Measurements from ENCODE around the gene ELOVL1. TPM values are rescaled to one million over a fixed set of nuclear protein-coding genes. Genes with fewer than 3 reads are reported as not detected.

The ELOVL1 gene
- total RNA-seq, 1 donor from 2014 or later, result 141 TPM

DNA sequence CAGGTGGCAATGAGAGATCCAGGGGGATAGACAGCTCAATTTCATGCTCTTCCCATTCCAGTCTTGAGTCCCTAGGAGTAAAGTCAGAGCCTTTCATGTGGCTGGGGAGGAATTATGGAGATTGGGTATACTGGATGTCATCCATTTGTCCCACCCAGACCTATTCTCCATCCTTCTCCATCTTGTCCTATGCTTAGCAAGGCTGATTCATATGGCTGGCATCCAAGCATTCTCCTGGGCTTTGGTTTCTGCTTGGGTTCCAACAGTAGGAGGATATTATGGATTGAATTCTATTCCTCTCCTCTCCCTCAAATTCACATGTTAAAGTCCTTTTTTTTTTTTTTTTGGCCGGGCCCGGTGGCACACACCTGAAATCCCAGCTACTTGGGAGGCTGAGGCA lies 12.9 kb downstream of the ELOVL1 start:
- no peak for DNase-seq (ENCODE audit: low spot score)

DNA sequence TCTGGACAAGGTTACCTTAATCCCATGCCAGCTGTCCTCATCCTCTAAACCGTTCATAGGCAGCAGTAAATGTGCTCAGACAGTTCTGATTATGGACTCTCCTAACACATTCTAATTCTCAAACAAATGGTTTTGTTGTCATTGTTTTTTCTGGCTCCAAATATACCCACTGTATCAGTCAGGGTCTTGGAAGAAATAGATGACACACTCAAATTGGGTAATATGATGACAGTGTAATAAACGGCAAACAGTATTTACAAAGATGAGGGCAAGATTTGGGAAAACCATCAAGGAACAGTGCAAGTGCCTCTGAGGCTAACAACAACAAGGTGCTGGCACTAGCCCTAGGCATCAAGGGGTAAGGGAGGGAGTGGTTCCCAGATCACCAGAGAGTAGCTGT lies 13.3 kb downstream of the ELOVL1 start:
- no peak for DNase-seq (ENCODE audit: low spot score)

DNA sequence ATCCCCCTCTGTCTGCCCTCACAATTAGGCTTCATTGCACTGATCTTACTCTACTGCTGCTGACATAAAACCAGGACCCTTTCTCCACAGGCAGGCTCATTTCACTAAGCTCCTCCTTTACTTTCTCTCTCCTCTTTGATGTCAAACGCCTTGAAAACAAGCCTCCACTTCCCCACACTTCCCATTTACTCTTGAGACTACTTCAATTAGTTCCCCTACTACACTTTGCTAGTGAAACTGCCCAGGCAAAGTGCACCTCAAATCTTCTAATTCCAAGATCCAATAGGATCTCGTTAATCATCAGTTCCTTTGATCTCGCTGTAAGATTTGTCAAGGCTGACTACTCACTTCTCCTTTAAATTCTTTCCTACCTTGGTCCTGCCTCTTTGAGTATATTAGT lies 14.9 kb downstream of the ELOVL1 start:
- DNase-seq (ENCODE audit: low spot score), result no peak

DNA sequence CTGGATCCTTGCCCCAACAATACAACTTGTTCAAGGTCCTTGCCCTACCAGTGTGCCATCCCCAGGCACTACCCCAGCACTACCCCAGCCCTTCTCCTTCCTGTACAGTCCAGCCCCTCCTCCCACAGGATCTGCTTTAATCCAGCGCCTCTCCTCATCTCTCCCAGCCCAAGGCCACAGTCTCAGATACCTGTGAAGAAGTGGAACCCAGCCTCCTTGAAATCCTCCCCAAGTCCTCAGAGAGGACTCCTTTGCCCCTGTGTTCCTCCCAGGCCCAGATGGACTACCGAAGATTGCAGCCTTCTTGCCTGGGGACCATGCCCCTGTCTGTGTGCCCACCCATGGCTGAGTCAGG lies 15.5 kb downstream of the ELOVL1 start:
- DNase-seq (ENCODE audit: low spot score), result no peak

DNA sequence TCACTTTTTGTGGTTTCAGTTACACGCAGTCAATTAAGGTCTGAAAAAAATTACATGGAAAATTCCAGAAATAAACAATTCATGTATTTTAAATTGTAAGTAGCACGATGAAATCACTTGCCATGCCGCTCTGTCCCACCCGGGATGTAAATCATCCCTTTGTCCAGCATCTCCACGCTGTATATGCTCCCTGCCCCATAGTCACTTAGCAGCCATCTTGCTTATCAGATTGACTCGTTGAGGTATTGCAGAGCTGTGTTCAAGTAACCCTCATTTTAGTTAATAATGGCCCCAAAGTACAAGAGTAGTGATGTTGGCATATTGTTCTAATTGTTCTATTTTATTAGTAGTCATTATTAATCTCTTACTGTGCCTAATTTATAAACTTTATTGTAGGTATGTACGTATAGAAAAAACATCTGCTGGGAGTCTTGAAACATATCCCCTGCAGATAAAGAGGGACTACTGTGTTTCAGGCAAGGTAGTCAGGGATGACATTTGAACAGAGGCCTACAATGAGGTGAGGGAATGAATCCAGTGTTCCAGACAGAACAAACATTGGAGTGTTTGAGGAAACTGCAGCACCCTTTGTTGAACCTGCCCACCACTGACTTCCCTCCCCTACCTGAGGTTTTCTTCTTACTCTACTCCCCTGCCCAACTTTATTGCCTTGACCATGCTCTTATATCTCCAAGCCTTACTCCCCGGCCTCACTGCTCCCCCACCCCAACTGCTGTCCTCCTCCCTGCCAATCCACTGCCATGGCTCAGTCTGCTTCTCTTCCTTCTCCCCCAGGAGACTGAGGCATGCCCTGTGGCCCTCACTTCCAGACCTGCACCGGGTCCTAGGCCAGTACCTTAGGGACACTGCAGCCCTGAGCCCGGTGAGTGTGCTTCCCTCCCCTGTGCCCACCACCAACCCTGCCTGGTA lies 16.1 kb downstream of the ELOVL1 start:
- DNase-seq (ENCODE audit: low spot score), result no peak

DNA sequence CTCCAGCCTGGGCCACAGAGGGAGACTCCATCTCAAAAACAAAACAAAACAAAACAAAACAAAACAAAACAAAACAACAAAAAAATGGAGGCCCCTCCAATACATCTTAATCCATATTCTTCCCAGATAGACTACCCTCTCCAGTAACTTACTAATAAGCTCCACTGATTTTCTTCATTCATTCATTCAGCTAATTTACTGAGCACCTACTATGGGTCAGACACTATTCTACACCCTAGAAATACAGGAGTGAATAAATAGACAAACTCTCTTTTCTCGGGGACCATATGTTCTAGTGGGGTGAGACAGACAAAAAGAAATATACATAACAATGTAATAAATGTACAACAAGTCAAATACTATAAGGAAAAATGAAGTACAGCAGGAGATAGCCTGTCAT lies 16.8 kb downstream of the ELOVL1 start:
- no peak for DNase-seq (ENCODE audit: low spot score)

DNA sequence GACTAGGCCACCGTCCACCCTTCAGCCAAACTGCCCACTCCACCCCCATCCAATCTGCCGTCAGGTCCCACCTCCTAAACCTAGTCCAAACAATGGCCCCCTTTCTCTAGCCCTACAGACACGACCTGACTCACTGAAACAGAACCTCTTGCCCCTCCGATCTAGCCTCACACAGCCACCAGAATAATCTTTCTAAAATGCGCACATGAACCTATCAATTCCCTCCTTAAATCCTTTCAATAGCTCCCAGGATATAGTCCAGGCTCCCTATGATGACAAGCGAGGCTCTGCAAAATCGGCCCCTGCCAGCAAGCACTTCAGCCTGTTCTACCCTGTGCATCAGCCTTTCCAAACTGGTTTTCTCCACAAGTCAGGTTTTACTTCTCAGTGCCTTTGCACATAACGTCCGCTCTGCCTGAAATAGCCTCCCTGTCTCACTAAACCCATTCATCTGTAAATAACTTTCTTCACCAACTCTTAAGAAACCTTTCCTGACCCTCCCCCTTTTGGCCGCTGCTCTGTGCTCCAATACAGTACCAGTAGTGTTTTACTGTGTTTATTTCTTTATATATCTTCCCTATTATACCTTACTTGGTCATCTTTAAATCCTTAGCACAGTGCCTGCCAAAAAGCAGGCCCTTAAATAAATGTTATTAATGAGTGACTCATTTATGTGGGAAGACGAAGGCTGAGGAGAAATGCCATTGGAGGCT lies 18.1 kb downstream of the ELOVL1 start:
- no peak for DNase-seq (ENCODE audit: low spot score)

DNA sequence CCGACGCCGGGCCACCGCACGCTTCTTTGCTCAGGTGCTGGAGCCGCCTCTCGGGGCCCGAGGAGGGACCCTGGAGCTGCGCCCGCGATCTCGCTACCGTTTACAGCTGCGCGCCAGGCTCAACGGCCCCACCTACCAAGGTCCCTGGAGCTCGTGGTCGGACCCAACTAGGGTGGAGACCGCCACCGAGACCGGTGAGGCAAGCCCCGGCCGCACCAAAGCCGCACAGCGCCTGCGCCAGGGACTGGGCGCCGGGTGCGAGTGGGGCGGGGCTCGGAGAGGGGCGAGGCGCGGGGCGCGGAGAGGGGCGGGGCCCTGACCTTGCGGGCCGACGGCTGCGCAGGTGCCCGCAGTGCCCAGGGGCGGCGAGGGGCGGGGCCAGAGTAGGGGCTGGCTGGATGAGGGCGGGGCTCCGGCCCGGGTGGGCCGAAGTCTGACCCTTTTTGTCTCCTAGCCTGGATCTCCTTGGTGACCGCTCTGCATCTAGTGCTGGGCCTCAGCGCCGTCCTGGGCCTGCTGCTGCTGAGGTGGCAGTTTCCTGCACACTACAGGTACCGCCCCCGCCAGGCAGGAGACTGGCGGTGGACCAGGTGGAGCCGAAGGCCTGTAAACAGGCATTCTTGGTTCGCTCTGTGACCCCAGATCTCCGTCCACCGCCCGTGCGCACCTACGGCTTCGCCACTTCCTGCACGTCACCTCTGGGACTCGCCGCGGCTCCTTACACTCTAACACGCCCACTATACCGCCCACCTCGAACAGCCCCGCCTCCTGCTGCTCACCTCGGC lies 18.8 kb downstream of the ELOVL1 start:
- peak; percentile 87 for DNase-seq (ENCODE audit: low spot score)

DNA sequence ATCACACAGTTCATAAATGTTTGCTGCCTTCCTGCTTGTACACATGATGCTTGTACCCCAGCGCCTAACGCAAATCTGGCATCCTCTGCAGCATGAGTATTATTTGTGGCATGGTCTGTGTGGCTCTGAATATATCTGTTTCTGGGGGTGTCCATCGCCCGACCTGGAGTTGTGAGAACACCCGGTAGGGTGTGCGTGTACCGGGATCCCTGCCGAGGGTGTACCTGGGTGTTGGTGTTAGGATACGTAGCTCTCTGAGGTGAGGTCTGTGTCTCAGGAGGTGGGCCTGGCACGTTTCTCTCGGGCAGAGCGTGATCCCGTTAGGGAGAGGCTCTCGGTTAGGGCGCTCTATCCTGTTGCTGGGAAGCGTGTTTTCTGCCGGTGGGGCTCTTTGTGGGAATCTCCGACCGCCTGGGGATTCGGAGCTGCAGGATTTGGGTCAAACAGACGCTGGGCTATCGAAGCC lies 19.4 kb downstream of the ELOVL1 start:
- no peak for DNase-seq (ENCODE audit: low spot score)

DNA sequence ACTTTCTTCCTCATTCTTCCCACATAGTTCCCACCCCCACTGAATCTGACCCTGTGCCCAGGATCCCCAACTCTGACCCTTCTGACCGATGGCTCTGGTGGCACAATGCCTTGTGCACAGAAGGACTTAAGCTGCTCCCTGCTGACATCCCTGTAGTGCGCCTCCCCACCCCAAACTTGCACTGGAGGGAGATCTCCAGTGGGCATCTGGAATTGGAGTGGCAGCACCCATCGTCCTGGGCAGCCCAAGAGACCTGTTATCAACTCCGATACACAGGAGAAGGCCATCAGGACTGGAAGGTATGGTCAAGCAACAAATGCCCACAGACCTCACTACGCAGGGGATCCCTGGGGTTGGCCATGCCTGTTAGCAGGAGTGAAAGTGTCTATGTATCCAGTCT lies 21.2 kb downstream of the ELOVL1 start:
- DNase-seq (ENCODE audit: low spot score), result no peak

DNA sequence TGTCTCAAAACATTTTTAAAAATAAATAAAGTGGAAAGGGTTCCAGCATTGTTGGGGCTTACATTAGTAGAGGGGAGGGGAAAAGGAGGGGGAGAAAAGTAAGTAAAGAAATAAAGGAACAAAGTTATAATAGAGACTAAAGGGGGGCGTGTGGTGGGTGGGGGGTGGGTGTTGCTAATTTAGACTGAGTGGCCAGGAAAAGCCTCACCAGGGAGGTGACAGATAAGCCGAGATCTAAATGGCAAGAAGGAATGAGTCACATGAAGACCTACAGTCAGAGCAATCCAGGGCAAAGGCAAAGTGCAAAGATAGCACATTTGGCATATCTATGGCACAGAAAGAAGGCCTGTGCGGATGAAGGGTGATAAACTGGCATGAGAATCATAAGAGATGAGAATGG lies 22.7 kb downstream of the ELOVL1 start:
- peak; percentile 23 for DNase-seq (ENCODE audit: low spot score)

DNA sequence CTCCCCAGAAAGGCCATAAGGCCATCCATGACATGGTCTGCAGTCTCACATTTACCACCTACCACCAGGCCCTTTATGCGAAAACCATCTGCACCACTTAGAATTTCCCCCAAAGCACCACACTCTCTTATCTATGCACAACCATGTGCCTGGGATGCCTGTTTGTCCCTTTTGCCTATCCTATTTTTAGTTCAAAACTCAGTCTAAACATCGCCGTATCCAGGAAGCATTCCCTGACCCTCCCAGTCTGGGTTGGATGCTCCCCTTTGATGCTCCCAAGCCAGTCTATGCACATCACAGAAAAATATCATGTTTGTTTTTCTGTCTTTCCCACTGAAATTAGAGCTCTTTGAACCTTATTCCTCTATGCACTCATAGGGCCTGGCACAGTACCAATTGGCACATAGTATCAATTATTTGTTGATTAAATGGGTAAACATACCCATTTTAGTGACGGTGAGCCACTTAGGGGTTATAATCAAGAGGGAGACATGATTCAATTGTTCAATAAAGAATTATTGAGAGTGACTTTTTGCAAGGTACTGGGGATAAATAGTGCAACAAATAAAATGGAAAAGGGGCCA lies 23.5 kb downstream of the ELOVL1 start:
- no peak for DNase-seq (ENCODE audit: low spot score)

DNA sequence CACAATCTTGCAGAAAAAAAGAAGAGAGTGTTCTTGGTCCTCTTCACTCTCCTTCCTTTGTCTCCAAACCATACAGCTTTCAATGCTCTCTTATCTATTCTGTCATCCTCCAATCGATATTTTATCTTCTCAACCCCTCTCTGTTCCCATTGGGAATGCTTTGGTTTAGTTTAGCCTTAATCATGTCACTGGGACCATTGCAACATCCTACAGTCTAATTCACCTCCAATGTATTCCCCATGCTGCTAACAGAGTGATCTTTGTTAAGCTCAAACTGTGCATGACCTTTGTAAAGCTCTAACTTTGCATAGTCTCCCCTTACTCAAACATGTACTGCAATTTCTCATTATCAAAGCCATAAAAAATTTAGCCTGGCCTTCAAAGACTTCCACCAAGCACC lies 27.3 kb downstream of the ELOVL1 start:
- DNase-seq (ENCODE audit: low spot score), result no peak

DNA sequence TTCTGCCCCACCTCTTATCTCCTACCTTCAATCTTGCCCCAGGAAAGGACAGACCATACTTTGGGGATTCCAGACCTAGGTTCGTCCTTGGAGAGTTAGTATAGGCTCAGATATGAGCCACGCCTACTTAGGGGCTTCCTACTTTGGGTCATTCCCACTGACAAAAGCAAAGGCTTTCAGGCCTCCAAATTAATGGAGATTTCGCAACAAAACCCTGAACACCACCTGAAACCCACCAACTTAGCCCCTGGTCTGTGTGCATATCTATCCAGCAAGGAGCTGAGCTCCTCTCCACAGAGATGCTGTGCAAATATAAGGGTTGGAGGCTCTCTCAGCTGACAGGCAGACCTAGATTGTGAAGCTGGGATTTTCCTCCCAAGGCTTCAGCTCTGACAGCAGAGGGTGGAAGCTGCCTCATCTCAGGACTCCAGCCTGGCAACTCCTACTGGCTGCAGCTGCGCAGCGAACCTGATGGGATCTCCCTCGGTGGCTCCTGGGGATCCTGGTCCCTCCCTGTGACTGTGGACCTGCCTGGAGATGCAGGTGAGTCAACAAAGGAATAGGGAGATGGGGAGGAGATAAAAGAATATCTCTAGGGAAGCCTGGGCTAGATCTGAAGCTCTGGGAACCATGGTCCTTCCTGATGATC lies 28.1 kb downstream of the ELOVL1 start:
- DNase-seq (ENCODE audit: low spot score), result no peak

DNA sequence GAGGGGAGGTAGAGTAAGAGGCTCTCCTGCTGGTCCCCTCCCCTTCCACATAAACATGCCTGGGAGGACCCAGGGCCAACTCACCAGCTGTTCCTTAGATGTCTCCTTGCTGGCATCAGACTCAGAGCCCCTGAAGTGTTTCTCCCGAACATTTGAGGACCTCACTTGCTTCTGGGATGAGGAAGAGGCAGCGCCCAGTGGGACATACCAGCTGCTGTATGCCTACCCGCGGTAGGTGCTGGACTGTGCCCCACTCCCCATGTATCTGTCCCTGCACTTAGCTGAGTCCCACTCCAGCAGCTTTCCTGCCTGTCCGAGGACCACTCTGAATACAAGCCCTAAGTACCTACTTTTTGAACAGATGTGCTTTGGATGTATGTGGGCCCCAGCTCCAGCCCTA lies 29.8 kb downstream of the ELOVL1 start:
- no peak for DNase-seq (ENCODE audit: low spot score)

DNA sequence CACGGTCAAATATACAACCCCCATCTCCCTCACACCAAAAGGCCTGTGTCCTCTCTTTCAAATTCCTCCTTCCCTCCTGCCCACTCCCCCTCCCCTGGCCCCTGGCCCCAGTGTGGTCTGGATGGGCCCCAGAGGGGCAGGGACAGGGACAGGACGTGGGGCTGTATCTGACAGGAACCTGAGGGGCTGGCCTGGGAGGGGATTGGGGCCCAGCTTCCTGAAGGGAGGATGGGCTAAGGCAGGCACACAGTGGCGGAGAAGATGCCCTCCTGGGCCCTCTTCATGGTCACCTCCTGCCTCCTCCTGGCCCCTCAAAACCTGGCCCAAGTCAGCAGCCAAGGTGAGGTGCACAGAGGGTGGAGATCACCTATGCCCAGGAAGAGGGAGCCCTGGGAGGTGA lies 30.2 kb downstream of the ELOVL1 start, which contains the start of gene MPL:
TSS of gene MPL (plus strand) at position 231 of the 400 bp plus-strand sequence. CDS start at position 262, 31 bp downstream.
- DNase-seq (ENCODE audit: low spot score), result no peak

DNA sequence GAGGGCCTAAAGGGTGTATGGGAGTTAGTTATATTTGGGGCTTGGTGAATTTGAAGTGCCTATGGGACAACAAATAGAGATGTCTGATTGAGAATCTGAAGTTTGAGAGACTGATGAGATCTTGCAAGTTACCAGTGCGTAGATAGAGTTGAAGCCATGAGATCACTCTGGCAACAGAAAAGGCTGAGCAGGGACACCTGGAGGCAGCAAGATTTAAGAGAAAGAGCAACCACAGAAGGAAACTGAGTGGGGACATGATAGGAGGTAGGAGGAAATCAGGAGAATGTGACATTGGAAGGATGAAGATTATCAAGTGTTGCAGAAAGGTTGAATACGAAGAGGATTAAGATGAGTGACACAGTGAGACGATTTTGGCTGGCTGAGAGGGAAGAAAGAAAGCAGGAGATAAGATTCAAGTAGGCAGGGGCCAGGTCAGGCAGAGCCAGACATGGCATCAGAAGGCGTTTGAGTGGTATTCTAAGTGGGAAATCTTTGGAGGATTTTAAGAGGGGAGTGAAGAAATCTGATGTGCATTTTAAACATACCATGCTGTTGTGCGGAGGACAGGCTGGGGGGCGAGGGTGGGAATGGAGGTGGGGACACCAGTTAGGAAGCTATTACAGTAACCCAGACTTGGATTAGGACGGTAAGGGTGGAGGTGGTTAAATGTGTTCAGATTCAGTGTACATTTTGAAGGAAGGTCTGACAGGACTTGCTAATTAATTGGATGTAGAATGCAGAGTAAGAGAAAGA lies 33.2 kb downstream of the ELOVL1 start:
- DNase-seq (ENCODE audit: low spot score), result no peak

DNA sequence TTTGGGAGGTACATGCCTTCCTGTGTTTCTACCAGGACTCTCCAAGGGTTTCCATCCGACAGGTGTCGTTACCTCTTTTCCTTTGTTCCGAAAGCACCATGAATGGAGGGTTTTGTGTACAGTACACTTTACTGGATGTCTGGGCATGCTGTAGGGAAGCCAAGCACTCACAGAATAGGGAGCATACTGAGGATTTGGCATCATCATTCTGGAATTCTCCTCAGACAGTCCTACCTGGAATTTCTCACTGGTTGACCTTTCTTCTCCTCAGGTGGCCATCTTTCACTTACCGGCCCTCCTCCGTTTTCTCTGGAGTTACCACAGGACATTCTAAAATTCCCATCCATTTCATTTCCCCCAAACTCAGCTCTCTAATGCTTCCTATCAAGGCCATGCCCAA lies 36.1 kb downstream of the ELOVL1 start:
- DNase-seq (ENCODE audit: low spot score), result no peak

DNA sequence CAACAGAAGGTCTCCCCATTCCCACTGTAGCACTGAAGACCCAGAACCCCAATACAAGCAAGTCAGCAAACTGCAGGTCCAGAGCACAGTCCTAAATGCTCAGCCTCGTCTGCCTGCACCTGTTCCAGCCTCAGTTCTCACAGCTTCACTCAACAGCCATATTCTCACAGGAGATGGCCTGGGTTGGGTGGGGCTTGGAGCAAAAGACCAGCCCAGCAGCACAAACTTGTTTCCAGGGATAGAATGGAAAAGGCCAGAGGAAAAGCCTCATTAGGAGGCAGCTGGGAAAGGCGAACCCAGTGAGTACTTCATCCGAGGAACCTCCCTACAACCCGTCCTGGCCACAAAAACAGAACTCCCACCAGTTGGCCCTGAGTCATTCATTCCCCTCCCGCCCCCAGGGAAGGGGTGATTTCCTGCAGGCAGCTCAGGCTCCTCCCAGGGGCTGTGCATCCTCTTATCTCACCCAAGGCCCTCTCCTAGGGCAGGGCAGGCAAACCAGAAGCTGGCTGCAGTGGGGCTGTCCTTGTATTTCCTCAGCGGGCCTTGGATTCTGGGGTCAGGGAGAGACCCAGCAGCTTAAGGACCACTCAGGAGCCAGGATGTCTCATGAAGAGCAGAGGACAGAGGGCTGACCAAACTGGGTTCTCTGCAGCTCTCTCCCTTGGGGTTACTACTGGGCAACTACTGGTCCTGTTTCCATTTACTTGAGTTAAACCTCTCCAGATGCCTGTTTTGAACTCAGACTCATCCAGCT lies 37.6 kb downstream of the ELOVL1 start:
- DNase-seq (ENCODE audit: low spot score), result peak; percentile 20
